Dendritic cell treated with granulocyte-macrophage colony-stimulating factor and Interleukin-4, amounts not matched to agents 40 ng/mL and 50 ng/mL, for 4 days (primary cell): Measurements from ENCODE around the gene ARFIP1.
"Not testable (repeated sequence)": the region's sequence is repeated elsewhere in the genome, so short reads cannot be mapped to it uniquely, and the experiment has no call there.

Experiments
- H3K27ac Mint-ChIP-seq: one replicate; pipeline ENCODE4 v1.8.0; 2022; ENCODE audit warnings: mild to moderate bottlenecking, mixed read lengths
- H3K27me3 Mint-ChIP-seq: one replicate; pipeline ENCODE4 v1.8.0; 2022; ENCODE audit warnings: mild to moderate bottlenecking, mixed read lengths
- H3K36me3 Mint-ChIP-seq: one replicate; pipeline ENCODE4 v1.8.0; 2022; ENCODE audit warnings: low read depth, mixed read lengths
- H3K4me1 Mint-ChIP-seq: one replicate; pipeline ENCODE4 v1.8.0; 2022; ENCODE audit warnings: low read depth, mixed read lengths
- H3K4me3 Mint-ChIP-seq: one replicate; pipeline ENCODE4 v1.8.0; 2022; ENCODE audit warnings: mild to moderate bottlenecking, moderate library complexity, mixed read lengths
- H3K9me3 Mint-ChIP-seq: one replicate; pipeline ENCODE4 v1.8.0; 2022; ENCODE audit warnings: mixed read lengths
- intact Hi-C: fragments of 100-400 bp; cut with micrococcal nuclease; formaldehyde crosslinking; loops from one replicate; pipeline ENCODE4 v1.15.0; 2022

ARFIP1 gene

GRCh38 chr4:152779513-152780266 lies at the start of gene ARFIP1, which contains the start of gene TIGD4:
Gene ARFIP1 (plus strand): TSS chr4:152779954. CDS start chr4:152829634, 49,680 bp downstream.
Gene TIGD4 (minus strand): TSS chr4:152779730. CDS start chr4:152771004, 8,726 bp downstream.
- H3K27me3 Mint-ChIP-seq, result peaks cover 2% of the 10 kb centered on the region
- intact Hi-C loops, result loop anchor here (2.0 to 10.0 kb wide), 2 partner anchors 115 to 243 kb away; partner anchors contain the start of gene FBXW7
- H3K9me3 Mint-ChIP-seq, result no peaks in the 10 kb centered on the region
- H3K36me3 Mint-ChIP-seq, result peaks cover 31% of the 10 kb centered on the region
- H3K4me3 Mint-ChIP-seq, result peak within 1 kb of the TSS; percentile 99
- H3K27ac Mint-ChIP-seq, result peak within 1 kb of the TSS; percentile 98
- H3K4me1 Mint-ChIP-seq, result peaks cover 51% of the 10 kb centered on the region

GRCh38 chr4:152731997-152732396 lies 47.8 kb upstream of the ARFIP1 start:
- H3K4me3 Mint-ChIP-seq, result no peak overlapping the region
- no peak overlapping the region for H3K27ac Mint-ChIP-seq
- H3K27me3 Mint-ChIP-seq, result peaks cover 3% of the 10 kb centered on the region
- no peaks in the 10 kb centered on the region for H3K9me3 Mint-ChIP-seq
- no peaks in the 10 kb centered on the region for H3K36me3 Mint-ChIP-seq
- peaks cover 28% of the 10 kb centered on the region for H3K4me1 Mint-ChIP-seq
- intact Hi-C loops, result loop anchor here (10.0 kb wide), 2 partner anchors 57 to 87 kb away; partner anchors contain the start of gene TMEM154

- Mint-ChIP-seq H3K9me3 (no peaks in the 10 kb centered on the region), H3K27me3 (peaks cover 3% of the 10 kb centered on the region), H3K36me3 (no peaks in the 10 kb centered on the region), H3K27ac (no peak overlapping the region), H3K4me1 (peaks cover 19% of the 10 kb centered on the region), H3K4me3 (no peak overlapping the region)
- intact Hi-C loops, result loop anchor here (10.0 kb wide), 2 partner anchors 59 to 89 kb away; partner anchors contain the start of gene TMEM154
These were observed 45.6 kb upstream of the ARFIP1 start for GRCh38 chr4:152734015-152734698.

GRCh38 chr4:152734699-152735050 lies 45.1 kb upstream of the ARFIP1 start:
- intact Hi-C loops, result loop anchor here (1.0 to 10.0 kb wide), 3 partner anchors 60 to 234 kb away; partner anchors contain the start of gene TMEM154
- Mint-ChIP-seq H3K27me3 (peaks cover 3% of the 10 kb centered on the region), H3K36me3 (no peaks in the 10 kb centered on the region), H3K9me3 (no peaks in the 10 kb centered on the region), H3K4me1 (peaks cover 19% of the 10 kb centered on the region), H3K4me3 (no peak overlapping the region), H3K27ac (no peak overlapping the region)

GRCh38 chr4:152735396-152735859 lies 44.3 kb upstream of the ARFIP1 start:
- intact Hi-C loops, result loop anchor here (1.0 to 10.0 kb wide), 3 partner anchors 61 to 235 kb away; partner anchors contain the start of gene TMEM154
- no peak overlapping the region for H3K27ac Mint-ChIP-seq
- H3K4me3 Mint-ChIP-seq, result no peak overlapping the region

GRCh38 chr4:152735906-152736305 lies 43.8 kb upstream of the ARFIP1 start:
- peaks cover 3% of the 10 kb centered on the region for H3K27me3 Mint-ChIP-seq

More at GRCh38 chr4:152735396-152735859, 44.3 kb upstream of the ARFIP1 start:
- Mint-ChIP-seq H3K9me3 (no peaks in the 10 kb centered on the region), H3K36me3 (no peaks in the 10 kb centered on the region), H3K27me3 (peaks cover 3% of the 10 kb centered on the region), H3K4me1 (peaks cover 19% of the 10 kb centered on the region)

GRCh38 chr4:152738827-152739226 lies 40.9 kb upstream of the ARFIP1 start:
- Mint-ChIP-seq H3K27me3 (peaks cover 3% of the 10 kb centered on the region), H3K4me1 (peaks cover 15% of the 10 kb centered on the region), H3K9me3 (no peaks in the 10 kb centered on the region), H3K36me3 (no peaks in the 10 kb centered on the region), H3K27ac (no peak overlapping the region), H3K4me3 (no peak overlapping the region)
- intact Hi-C loops, result loop anchor here (10.0 kb wide), 2 partner anchors 64 to 94 kb away; partner anchors contain the start of gene TMEM154

More at GRCh38 chr4:152735906-152736305, 43.8 kb upstream of the ARFIP1 start:
- Mint-ChIP-seq H3K4me1 (peaks cover 19% of the 10 kb centered on the region), H3K4me3 (no peak overlapping the region), H3K36me3 (no peaks in the 10 kb centered on the region), H3K27ac (no peak overlapping the region), H3K9me3 (no peaks in the 10 kb centered on the region)
- intact Hi-C loops, result loop anchor here (1.0 to 10.0 kb wide), 4 partner anchors 61 to 281 kb away; partner anchors contain the start of gene TMEM154

- Mint-ChIP-seq H3K27ac (no peak overlapping the region), H3K27me3 (no peaks in the 10 kb centered on the region), H3K4me1 (no peaks in the 10 kb centered on the region), H3K36me3 (no peaks in the 10 kb centered on the region), H3K4me3 (no peak overlapping the region), H3K9me3 (no peaks in the 10 kb centered on the region)
- intact Hi-C loops, result no loop called here
These were observed 32.3 kb upstream of the ARFIP1 start for GRCh38 chr4:152747444-152747843.

- Mint-ChIP-seq H3K27ac (no peak overlapping the region), H3K4me3 (no peak overlapping the region), H3K27me3 (no peaks in the 10 kb centered on the region), H3K9me3 (no peaks in the 10 kb centered on the region), H3K4me1 (no peaks in the 10 kb centered on the region), H3K36me3 (no peaks in the 10 kb centered on the region)
- intact Hi-C loops, result no loop called here
These were observed 31.1 kb upstream of the ARFIP1 start for GRCh38 chr4:152748619-152749018.

GRCh38 chr4:152763796-152764195 lies 16.0 kb upstream of the ARFIP1 start:
- no peaks in the 10 kb centered on the region for H3K4me1 Mint-ChIP-seq
- no peaks in the 10 kb centered on the region for H3K9me3 Mint-ChIP-seq
- no peak overlapping the region for H3K27ac Mint-ChIP-seq
- H3K4me3 Mint-ChIP-seq, result no peak overlapping the region
- peaks cover 7% of the 10 kb centered on the region for H3K27me3 Mint-ChIP-seq
- intact Hi-C loops, result no loop called here
- no peaks in the 10 kb centered on the region for H3K36me3 Mint-ChIP-seq

- H3K4me1 Mint-ChIP-seq, H3K27ac Mint-ChIP-seq, intact Hi-C loops, H3K27me3 Mint-ChIP-seq, H3K36me3 Mint-ChIP-seq, H3K4me3 Mint-ChIP-seq, H3K9me3 Mint-ChIP-seq: not testable (repeated sequence)
These were observed 14.6 kb upstream of the ARFIP1 start for GRCh38 chr4:152765069-152765737.

GRCh38 chr4:152771741-152772533 lies 7.8 kb upstream of the ARFIP1 start:
- peaks cover 2% of the 10 kb centered on the region for H3K27me3 Mint-ChIP-seq
- intact Hi-C loops, result loop anchor here (10.0 kb wide), 1 partner anchor 107 kb away; no protein-coding TSS in a partner anchor
- no peak overlapping the region for H3K4me3 Mint-ChIP-seq
- no peak overlapping the region for H3K27ac Mint-ChIP-seq
- no peaks in the 10 kb centered on the region for H3K36me3 Mint-ChIP-seq
- H3K9me3 Mint-ChIP-seq, result no peaks in the 10 kb centered on the region
- no peaks in the 10 kb centered on the region for H3K4me1 Mint-ChIP-seq

- Mint-ChIP-seq H3K27me3 (peaks cover 2% of the 10 kb centered on the region), H3K36me3 (no peaks in the 10 kb centered on the region), H3K27ac (no peak overlapping the region), H3K4me3 (no peak overlapping the region), H3K4me1 (no peaks in the 10 kb centered on the region), H3K9me3 (no peaks in the 10 kb centered on the region)
- intact Hi-C loops, result loop anchor here (10.0 kb wide), 1 partner anchor 109 kb away; no protein-coding TSS in a partner anchor
These were observed 6.4 kb upstream of the ARFIP1 start for GRCh38 chr4:152773339-152773738.
